ENCODE results near the gene APOC3. TPM values are rescaled to one million over a fixed set of nuclear protein-coding genes. Genes with fewer than 3 reads are reported as not detected.

Gene APOC3
- total and polyA plus RNA-seq, 12 donors: 0.12 to 0.64 TPM; not detected in 10

DNA sequence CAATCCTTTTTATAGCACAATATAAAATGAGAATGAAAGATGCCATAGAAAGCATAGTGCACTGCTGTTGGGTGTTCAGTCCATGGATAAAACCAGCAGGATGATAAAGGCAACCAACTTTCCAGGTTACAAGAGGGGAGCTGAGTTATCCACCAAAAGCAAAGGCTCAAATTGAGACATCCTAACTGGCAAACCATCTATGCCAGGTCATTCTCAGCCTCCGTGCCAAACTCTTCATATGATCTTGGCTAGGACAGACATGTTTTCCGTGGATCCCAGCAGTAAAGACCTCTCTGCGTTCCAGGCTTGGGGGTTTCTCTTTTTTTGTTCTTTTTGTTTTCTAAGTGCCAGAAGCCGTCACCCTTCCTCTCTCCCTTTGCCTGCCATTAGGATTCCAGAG is 15.0 kb downstream of the APOC3 start:
- H3K4me1 ChIP-seq: peaks cover 0 to 20% (median 10%) of the 10 kb centered on the region in 9 donors
- H3K4me3 ChIP-seq: no peak overlapping the region
- H3K36me3 ChIP-seq: peaks cover 0 to 70% (median 40%) of the 10 kb centered on the region in 9 donors
- WGBS, 2 donors: 62 to 69% methylated on average over 4 of the region's 4 CpGs
- H3K27me3 ChIP-seq: no peaks in the 10 kb centered on the region
- H3K9me3 ChIP-seq: no peaks in the 10 kb centered on the region
- no peak for ATAC-seq
- intact Hi-C loops (cut with DNase I): no loop called here
- no peak for TF ChIP-seq CTCF (IDR thresholded peaks at IDR 0.05)
- H3K27ac ChIP-seq: no peak overlapping the region
- no peak for DNase-seq

GRCh38 chr11:116847612-116848011 is 17.9 kb downstream of the APOC3 start:
- intact Hi-C loops (cut with DNase I): no loop called here
- Histone ChIP-seq H3K36me3 (peaks cover 0 to 85% (median 40%) of the 10 kb centered on the region in 9 donors), H3K4me1 (peaks cover 6 to 28% (median 19%) of the 10 kb centered on the region in 9 donors), H3K27me3 (no peaks in the 10 kb centered on the region), H3K4me3 (no peak overlapping the region), H3K9me3 (no peaks in the 10 kb centered on the region), H3K27ac (no peak overlapping the region)
- WGBS, 2 donors: 97 to 98% methylated on average over 4 of the region's 4 CpGs
- DNase-seq: no peak
- TF ChIP-seq CTCF (IDR thresholded peaks at IDR 0.05): no peak
- ATAC-seq: no peak

- Histone ChIP-seq H3K27me3 (no peaks in the 10 kb centered on the region), H3K27ac (no peak overlapping the region), H3K4me3 (no peak overlapping the region), H3K36me3 (peaks cover 0 to 80% (median 37%) of the 10 kb centered on the region in 9 donors), H3K4me1 (peaks cover 8 to 41% (median 23%) of the 10 kb centered on the region in 9 donors), H3K9me3 (no peaks in the 10 kb centered on the region)
- ATAC-seq (no peak), DNase-seq (no peak)
- WGBS, 2 donors: 96 to 97% methylated on average over 12 of the region's 12 CpGs
- TF ChIP-seq CTCF (IDR thresholded peaks at IDR 0.05): no peak
- intact Hi-C loops (cut with DNase I): no loop called here
Measured at GRCh38 chr11:116849060-116849459, 19.4 kb downstream of the APOC3 start.

GRCh38 chr11:116849486-116849885 is 19.8 kb downstream of the APOC3 start:
- intact Hi-C loops (cut with DNase I): no loop called here
- H3K27me3 ChIP-seq: no peaks in the 10 kb centered on the region
- peaks cover 8 to 45% (median 23%) of the 10 kb centered on the region in 9 donors for H3K4me1 ChIP-seq
- peaks cover 0 to 81% (median 39%) of the 10 kb centered on the region in 9 donors for H3K36me3 ChIP-seq
- H3K4me3 ChIP-seq: no peak overlapping the region
- no peak for DNase-seq
- 89 to 97% methylated on average over 6 of the region's 6 CpGs for whole genome bisulfite sequencing, 2 donors
- TF ChIP-seq CTCF (IDR thresholded peaks at IDR 0.05): no peak
- no peak overlapping the region for H3K27ac ChIP-seq
- no peaks in the 10 kb centered on the region for H3K9me3 ChIP-seq
- no peak for ATAC-seq

Measured in heart right ventricle (tissue), 16 donors.